RWPE2 (cell line): ENCODE results near the gene RABGEF1.
"Not testable (repeated sequence)": the region's sequence is repeated elsewhere in the genome, so short reads cannot be mapped to it uniquely, and the experiment has no call there.

ENCODE experiments used
- ATAC-seq: fragments of 200-7000 bp; cut with Tn5 transposase; 3 replicates; pipeline ENCODE4 v1.9.1; 2021; ENCODE audit warnings: low read depth
- DNase-seq: peaks from one replicate; pipeline ENCODE4 v3.0.0-alpha.2; 2020; ENCODE audit warnings: low spot score
- H3K27ac ChIP-seq: fragments of 450-650 bp; 2 replicates; pipeline ENCODE4 v1.5.1; 2017; ENCODE audit warnings: mild to moderate bottlenecking; ENCODE audit not compliant: poor library complexity, severe bottlenecking
- H3K27me3 ChIP-seq: fragments of 250-450 bp; sonication (Bioruptor Pico); 2 replicates; pipeline ENCODE4 v1.5.1; 2021; ENCODE audit warnings: mild to moderate bottlenecking, moderate library complexity; ENCODE audit not compliant: insufficient read depth, poor library complexity, severe bottlenecking
- H3K36me3 ChIP-seq: fragments of 250-450 bp; sonication (Bioruptor Pico); 2 replicates; pipeline ENCODE4 v1.5.1; 2020; ENCODE audit warnings: low read depth, mild to moderate bottlenecking, moderate library complexity
- H3K4me1 ChIP-seq: fragments of 250-450 bp; sonication (Bioruptor Pico); 2 replicates; pipeline ENCODE4 v1.5.1; 2021; ENCODE audit warnings: mild to moderate bottlenecking, moderate library complexity; ENCODE audit not compliant: insufficient read depth, poor library complexity, severe bottlenecking
- H3K4me3 ChIP-seq: fragments of 250-450 bp; sonication (Bioruptor Pico); 2 replicates; pipeline ENCODE4 v1.5.1; 2021; ENCODE audit warnings: mild to moderate bottlenecking, moderate library complexity; ENCODE audit not compliant: severe bottlenecking
- H3K9me3 ChIP-seq: fragments of 250-450 bp; sonication (Bioruptor Pico); 2 replicates; pipeline ENCODE4 v1.5.1; 2021; ENCODE audit warnings: mild to moderate bottlenecking, moderate library complexity; ENCODE audit not compliant: severe bottlenecking
- TF ChIP-seq, protein P1 (sequence below): fragments of 450-650 bp; IDR thresholded peaks from one replicate; pipeline ENCODE4 v1.5.1; 2017; ENCODE audit warnings: mild to moderate bottlenecking, moderate library complexity; ENCODE audit not compliant: poor library complexity, severe bottlenecking

The RABGEF1 gene

DNA sequence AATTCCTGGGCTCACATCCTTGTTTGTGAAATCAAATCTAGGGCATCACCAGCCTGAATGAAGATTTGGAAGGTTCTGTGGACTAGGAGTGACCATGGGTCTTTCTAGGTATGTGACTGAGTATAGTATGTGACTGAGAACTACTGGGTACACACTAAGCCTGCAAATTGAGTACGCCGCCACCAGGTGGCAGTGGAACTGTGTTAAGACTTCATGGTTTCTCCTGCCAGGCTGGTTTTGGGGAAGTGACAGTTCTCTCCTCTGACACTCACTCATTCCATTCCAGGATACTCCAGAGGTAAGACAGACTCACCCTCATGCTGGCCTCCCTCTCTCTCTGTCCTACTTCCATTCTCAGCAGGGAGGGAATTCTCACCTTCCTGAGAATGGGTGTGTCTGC is 85.0 kb downstream of the RABGEF1 start:
- TF ChIP-seq, protein P1, sequence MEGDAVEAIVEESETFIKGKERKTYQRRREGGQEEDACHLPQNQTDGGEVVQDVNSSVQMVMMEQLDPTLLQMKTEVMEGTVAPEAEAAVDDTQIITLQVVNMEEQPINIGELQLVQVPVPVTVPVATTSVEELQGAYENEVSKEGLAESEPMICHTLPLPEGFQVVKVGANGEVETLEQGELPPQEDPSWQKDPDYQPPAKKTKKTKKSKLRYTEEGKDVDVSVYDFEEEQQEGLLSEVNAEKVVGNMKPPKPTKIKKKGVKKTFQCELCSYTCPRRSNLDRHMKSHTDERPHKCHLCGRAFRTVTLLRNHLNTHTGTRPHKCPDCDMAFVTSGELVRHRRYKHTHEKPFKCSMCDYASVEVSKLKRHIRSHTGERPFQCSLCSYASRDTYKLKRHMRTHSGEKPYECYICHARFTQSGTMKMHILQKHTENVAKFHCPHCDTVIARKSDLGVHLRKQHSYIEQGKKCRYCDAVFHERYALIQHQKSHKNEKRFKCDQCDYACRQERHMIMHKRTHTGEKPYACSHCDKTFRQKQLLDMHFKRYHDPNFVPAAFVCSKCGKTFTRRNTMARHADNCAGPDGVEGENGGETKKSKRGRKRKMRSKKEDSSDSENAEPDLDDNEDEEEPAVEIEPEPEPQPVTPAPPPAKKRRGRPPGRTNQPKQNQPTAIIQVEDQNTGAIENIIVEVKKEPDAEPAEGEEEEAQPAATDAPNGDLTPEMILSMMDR: peak; percentile 24
- H3K27ac ChIP-seq, DNase-seq, H3K4me1 ChIP-seq, H3K27me3 ChIP-seq, H3K36me3 ChIP-seq, ATAC-seq, H3K4me3 ChIP-seq, H3K9me3 ChIP-seq: not testable (repeated sequence)

DNA sequence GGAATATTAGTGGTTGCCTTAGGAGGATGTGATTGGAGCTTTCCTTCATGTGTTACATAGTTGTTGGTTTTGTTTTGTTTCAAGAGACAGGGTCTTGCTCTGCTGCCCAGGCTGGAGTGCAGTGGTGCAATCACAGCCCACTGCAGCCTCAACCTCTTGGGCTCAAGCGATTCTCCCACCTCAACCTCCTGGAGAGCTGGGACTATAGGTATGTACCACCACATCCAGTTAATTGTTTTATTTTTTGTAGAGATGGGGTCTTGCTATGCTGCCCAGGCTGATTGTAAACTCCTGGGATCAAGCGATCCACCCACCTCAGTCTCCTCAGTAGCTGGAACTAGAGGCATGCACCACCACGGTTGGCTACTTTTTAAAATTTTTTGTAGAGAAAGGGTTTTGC is 86.1 kb downstream of the RABGEF1 start:
- H3K27me3 ChIP-seq: no peaks in the 10 kb centered on the region
- H3K4me3 ChIP-seq: no peak overlapping the region
- no peak overlapping the region for H3K27ac ChIP-seq
- no peak for DNase-seq
- H3K36me3 ChIP-seq: no peaks in the 10 kb centered on the region
- H3K9me3 ChIP-seq: no peaks in the 10 kb centered on the region
- ATAC-seq: no peak
- TF ChIP-seq, protein P1: no peak
- H3K4me1 ChIP-seq: no peaks in the 10 kb centered on the region

DNA sequence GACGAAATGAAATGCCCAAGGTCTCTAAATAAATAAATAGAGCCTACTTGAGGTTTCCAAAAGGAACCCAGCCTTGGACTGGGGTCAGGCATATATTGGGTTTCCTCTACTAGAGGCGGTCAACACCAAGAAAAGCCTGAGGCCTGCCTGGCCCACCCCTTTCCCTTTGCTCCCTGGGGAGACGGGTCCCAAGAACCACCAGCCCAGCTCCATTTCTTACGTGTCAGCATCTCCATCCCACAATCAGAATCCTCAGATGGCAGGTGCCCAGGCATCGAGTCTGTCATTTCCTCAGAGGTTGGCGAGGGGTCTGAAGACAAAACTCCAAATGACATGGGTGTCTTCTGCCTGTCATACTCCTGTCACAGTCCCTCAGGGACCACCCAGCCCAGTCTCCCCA is 90.4 kb downstream of the RABGEF1 start:
- not testable (repeated sequence) for ATAC-seq, H3K27ac ChIP-seq

DNA sequence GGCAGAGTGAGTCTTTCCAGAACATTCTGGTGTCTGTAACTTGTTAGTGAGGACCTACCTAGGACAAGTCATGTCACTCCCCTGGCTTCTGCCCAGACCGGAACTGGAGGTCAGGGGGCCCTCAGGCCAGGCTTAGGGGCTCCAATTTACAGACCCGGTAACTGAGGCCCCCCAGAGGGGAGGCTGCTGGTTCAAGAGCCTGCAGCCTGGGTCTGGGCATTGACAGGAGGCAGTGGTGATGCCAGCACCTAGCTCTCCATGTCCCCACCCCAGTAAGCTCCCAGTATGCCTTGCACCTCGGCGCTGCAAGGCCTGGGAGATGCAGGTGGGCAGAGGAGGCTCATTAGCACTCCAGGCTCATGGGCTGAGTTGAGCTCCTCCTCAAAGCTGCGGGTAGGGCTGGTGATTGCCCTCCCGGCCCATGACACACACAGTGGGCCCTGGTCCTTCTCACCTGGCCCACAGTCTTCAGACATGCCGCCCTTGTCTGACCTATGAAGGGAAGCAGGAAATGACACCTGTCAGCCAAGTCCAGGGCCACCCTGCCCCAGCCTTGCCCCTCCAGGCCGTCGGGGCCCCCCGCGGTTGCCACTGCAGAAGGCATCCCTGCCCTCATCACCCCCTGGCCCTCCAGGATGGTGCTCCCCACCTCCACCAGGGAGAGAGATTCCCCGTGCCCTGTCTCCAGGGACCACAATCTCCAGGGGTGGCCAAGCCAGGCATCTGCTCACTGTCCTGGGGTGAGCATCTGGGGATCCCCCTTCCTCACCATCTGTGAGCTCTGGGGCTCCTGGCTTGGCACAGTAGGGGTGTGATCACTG is 92.2 kb downstream of the RABGEF1 start:
- no peak for ATAC-seq
- DNase-seq: no peak
- H3K36me3 ChIP-seq: no peaks in the 10 kb centered on the region
- H3K9me3 ChIP-seq: peaks cover 2% of the 10 kb centered on the region
- H3K4me3 ChIP-seq: no peak overlapping the region
- no peaks in the 10 kb centered on the region for H3K27me3 ChIP-seq
- TF ChIP-seq, protein P1: no peak
- no peaks in the 10 kb centered on the region for H3K4me1 ChIP-seq
- no peak overlapping the region for H3K27ac ChIP-seq

More for the DNA sequence above, 90.4 kb downstream of the RABGEF1 start:
- not testable (repeated sequence) for H3K27me3 ChIP-seq, H3K9me3 ChIP-seq, DNase-seq, H3K4me3 ChIP-seq, H3K36me3 ChIP-seq, H3K4me1 ChIP-seq

DNA sequence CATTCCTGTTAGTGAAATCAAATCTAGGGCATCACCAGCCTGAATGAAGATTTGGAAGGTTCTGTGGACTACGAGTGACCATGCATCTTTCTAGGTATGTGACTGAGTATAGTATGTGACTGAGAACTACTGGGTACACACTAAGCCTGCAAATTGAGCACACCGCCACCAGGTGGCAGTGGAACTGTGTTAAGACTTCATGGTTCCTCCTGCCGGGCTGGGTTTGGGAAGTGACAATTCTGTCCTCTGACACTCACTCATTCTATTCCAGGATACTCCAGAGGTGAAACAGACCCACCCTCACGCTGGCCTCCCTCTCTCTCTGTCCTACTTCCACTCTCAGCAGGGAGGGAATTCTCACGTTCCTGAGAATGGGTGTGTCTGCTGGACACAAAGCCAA is 96.5 kb downstream of the RABGEF1 start:
- no peak overlapping the region for H3K27ac ChIP-seq
- TF ChIP-seq, protein P1: peak; percentile 29
- H3K27me3 ChIP-seq: no peaks in the 10 kb centered on the region
- H3K4me3 ChIP-seq: no peak overlapping the region
- no peaks in the 10 kb centered on the region for H3K36me3 ChIP-seq
- ATAC-seq: no peak
- H3K9me3 ChIP-seq: peaks cover 2% of the 10 kb centered on the region
- DNase-seq: no peak
- no peaks in the 10 kb centered on the region for H3K4me1 ChIP-seq
